Measurements from ENCODE around the gene TNIP2.
A peak's percentile ranks its signal among the peaks of the same experiment; 100 is the strongest.
"Not testable (repeated sequence)": the region's sequence is repeated elsewhere in the genome, so short reads cannot be mapped to it uniquely, and the experiment has no call there.

Gene TNIP2

DNA sequence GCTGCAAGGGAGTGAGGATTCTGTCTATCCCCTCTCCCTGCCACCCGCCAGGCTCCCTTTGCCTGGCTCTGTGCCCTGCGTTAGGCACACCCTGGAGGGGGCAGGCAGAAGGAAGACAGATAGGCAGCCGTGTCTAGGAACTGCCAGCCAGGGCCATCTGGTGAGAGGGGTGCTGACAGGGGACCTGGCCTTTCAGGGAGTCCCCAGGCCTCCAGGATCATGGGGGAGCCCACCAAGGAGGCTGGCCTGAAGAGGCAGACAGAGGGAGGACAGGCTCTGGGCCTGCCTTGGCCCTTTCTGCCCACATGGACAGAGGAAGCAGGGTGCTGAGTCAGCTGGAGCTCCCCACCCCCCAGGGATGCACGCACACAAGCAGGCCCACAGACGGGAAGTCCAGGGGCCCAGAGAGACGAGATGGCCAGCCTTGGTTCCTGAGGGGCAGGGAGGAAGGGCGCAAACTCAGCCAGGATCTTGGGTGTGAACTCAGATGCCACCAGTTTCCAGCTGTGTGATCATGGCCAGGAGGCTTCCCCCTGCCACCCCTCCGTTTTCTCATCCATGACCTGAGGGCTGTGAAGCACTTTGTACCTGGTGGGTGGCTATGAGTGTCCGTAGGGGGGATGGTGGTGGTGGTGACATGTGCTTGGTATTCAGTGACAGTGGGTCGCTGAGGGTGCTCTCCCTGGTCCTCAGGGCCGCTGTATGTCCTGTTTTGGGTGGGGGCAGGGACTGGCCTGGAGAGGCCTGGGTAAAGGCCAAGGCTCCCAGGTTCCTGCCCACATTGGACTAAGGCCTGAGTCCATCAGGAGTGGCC is 38.6 kb upstream of the TNIP2 start:
- FAIRE-seq: peak; percentile 73
- peak; percentile 87 for DNase-seq (ENCODE audit: low spot score)

DNA sequence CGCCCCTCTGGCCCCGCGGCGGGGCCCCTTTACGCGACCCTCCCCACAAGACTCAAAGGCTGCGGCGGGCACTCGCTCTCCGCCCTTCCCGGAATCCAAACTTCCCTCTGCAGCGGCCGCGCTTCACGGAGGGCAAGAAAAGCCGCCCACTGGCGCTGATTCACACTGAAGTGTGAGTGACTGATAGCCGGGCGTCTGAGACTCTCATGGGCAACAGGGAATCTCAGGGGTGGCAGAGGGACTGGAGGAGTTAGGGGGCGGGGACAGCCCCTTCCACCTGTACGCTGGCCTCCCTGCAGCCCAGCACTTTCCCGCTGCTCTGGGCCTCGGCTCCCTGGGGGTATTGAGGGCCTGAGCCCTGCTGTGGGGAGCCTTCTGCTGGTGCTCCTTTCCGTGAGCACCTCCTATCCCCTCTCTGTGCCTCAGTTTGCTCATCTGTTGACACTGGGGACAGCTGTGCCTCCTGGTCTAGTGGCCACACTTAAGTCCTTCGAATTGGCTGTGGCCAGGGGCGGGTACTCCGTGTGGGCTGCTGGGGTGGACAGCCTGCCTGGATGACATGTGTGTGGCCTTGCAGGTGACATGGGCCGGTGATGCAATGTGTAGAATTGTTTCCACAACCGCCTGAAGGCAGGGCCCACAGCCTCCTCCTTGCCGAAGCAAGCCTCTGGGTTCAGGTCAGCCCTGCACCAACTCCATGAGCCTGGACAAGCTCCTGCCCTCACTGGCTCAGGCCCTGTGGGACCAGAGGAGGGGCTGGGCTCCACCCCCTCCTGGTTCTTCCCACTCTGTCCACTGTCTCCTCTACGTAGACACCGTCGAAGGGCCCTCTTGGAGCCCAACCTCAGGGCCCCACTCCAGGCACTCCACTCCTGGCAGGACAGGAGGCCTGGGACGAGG is 37.7 kb upstream of the TNIP2 start:
- DNase-seq (ENCODE audit: low spot score) (peak; percentile 77), FAIRE-seq (peak; percentile 32)

DNA sequence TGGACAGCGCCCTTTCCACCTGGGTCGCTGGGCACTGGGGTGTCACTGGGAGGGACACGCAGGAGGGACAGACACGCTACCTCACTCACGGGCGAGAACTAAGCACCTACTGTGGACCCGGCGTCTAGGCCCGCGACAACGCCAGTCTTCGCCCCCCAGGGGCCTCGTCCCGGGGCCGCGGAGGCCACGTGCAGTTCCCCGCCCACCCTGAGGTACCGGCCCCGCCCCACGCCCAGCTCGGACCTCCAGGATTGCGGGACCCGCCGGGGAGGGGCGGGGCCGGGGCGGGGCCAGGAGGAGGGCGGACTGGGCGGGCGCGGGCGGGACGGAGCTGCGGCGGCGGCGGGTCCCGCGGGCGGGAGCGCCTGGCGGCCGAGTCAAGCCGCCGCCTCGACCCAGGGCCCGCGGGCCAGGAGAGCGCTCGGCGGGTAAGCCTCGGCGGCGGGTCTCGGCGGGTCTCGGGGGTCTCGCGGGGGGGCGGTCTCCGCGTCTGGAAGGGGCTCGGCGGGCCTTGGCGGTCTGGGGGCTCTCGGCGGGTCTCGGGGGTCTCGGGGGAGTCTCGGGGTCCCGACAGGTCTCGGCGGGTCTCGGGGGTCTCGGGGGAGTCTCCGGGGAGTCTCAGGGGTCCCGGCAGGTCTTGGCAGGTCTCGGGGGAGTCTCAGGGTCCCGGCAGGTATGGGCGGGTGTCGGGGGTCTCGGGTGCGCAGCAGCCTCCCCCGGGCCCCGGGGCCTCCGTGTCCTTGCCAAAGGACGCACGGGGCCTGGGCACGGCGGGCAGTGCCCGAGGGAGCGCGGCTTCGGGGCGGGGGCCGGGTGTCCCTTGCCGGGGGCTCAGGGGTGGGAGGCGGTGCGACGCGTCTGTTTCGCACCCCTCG is 36.8 kb upstream of the TNIP2 start, which contains the start of gene SH3BP2:
Gene SH3BP2, plus strand, starts transcription at position 375 of the 875 bp plus-strand sequence. CDS start 27,533 bp downstream, outside the sequence.
- no peak for FAIRE-seq
- peak; percentile 49 for DNase-seq (ENCODE audit: low spot score)

DNA sequence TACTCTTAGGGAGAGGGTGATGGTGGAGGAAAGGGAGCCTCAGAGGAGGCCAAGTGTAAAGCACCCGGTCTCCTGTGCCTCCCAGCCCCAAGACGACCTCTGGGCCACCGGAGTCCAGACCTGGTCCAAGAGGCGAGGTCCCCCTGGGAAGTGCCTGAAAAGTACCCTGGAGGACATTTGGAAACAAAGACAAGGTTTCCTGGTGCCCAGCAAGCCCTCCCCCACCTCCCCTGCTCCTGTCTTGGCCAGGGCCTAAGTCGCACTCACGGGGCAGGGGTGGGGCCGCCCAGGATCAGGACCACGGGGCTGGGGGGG is 36.2 kb upstream of the TNIP2 start:
- FAIRE-seq: no peak

DNA sequence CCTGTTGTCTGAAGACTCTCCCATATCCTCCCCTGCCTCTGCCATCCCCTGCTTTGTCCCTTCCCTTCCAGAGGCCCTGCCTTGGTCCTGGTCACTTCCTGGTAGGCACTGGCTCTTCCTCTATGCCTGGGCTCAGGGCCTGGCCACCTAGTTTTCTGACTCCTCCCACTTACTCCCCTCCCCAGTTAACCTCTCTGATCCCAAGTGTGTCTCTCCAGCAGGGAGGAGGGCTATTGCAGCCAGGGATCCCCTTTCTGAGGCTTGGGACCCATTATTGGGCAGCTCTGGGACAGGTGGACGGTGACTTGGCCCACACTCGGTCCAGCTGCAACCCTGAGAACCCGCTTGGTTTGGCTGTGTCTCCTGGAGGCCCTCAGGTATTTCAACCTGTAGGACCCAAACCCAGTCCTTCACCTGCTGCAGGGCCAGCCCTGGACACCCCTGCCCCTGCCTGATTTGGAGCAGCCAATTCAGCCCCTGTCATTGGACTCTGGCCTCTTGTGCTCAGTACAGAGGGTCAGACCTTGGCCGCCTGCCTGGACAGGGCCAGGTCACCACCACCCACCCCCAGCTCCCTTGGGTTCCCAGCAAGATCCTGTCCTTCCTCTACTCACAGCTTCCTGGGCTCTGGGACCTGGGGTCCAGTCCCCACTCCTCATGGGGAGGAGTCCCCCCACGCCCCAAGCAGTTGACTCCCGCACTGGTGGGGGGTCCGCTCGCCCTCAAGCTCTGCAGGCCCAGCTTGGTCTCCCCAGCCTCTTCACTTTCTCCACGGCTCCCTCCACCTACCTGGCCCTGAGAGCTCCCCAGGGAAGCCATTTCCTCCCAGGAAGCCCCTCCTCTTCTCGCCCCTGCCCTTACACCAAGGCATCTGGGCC is 35.6 kb upstream of the TNIP2 start:
- no peak for FAIRE-seq
- no peak for DNase-seq (ENCODE audit: low spot score)

More for the DNA sequence above, 36.2 kb upstream of the TNIP2 start:
- DNase-seq (ENCODE audit: low spot score): no peak

DNA sequence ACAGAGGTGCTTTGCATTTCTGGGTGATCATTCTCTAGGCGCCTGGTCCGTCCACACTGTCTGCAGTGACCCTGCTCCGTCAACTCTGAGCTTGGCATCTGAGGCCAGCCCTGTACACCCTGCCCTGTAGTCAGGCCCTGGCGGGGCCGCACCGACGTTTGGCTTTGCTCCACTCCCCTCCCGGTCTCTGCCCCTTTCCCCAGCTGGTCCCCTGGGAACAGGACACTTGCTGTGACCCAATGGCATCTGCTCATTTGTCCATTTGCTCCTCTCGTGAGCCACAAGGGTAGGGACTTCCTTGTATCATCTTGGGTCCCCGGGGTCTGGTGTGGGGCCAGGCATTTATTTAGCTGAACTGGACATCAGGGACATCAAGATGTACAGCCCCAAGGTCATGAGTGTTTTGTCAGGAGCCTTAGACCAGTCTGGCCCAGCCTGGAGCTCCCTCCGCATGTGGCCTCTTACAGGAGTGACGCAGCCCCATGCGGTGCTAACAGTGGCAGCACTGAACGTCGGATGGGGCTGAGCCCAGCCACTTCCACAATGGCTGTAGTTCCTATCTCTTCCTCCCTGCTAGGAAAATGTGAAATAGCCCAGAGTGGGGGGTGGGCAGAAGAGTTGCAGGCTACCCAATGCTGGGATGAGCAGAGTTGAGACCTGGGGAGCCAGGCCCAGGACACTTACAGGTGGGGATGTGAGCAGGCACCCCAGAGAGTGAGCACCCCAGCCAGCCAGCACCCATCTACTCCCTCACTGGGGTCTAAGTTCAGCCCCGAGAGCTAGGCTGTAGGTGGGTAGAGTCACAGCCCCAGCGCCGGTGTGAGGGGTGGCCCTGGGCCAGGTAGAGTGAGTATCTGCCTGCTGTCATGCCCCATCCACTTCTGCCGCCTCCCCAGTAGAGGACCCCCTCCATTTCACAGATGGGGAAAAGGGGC is 34.7 kb upstream of the TNIP2 start:
- no peak for FAIRE-seq
- no peak for DNase-seq (ENCODE audit: low spot score)

DNA sequence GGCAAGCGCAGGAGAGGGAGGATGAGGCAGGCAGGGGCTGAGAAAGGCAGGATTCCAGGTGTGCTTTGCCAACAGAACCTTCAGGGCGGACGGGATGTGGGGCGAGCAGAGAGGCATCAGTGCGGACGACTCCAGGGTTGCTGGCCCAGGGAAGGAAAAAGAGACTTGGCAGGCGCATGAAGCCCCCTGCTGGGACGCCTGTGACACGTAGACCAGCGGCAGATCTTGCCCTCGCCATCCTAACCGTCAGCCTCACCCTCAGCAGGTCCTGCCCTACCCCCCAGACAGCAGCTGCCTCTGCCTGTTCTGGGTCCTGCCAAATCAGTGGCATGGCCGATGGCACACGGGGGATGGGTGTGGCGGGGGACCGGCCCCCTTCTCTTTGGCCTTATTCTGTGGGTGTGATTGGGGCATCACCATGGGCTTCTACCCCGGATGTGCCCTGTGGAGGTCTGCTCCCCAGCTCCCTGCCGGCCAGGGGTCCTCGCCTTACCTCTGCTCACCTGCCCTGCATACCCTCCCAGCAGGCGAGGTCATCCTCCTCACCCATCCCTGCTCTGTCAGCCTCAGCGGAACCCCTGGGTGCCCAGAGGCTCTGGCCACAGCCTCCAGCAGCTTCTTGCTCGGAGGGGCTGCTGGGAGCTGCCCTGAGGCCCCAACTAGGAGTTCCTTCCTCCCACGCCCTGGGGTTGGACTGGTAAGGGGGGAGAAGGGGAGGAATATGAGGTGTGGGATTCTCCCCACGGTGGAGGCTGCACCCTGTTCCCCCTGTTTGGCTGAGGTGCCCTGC is 33.9 kb upstream of the TNIP2 start:
- DNase-seq (ENCODE audit: low spot score): no peak
- FAIRE-seq: no peak

DNA sequence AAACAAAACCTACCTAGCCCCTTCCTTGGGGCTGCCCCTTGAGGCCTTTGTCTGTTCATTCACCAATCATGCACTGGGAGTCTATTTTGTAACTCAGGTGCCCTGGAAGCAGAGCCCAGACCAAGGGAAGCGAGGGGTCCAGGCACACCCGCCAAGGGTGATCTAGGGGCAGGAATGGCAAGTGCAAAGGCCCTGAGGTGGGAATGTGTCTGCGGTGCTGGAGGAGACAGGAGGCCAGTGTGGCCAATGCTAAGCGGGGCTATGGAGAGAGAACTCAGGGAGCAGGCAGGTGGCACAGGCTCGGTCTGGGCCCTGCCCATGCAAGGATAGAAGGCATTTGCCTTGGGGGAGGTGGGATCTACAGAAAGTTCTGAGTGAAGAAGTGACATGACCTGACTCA is 33.2 kb upstream of the TNIP2 start:
- FAIRE-seq (no peak), DNase-seq (ENCODE audit: low spot score) (no peak)

DNA sequence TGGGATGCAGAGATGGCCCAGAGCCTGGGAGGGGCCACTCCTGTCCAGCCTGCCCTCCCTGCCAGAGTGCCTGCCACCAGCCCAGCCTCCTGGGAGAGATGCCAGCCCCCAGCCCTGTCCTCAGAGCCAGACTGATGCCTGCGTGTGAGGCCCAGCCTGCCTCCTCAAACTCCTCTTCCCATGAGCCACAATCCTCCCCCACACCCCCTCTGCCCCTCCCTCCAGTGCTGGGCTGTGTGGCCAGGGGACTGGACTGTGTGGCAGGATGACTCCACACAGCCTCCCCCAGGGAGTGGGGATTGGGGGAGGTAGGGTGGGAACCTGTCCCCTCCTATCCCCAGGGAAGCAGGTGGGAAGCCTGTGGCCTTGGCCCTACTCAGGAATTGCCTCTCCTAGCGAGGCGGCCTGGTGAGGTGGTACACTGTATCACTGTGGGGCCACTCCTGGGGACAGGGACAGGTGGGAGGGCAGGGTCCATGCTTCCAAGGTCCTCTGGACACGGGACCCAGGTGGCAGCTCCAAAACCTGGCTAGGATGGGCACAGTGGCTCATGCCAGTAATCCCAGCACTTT is 32.5 kb upstream of the TNIP2 start:
- DNase-seq (ENCODE audit: low spot score): peak; percentile 34
- FAIRE-seq: no peak

DNA sequence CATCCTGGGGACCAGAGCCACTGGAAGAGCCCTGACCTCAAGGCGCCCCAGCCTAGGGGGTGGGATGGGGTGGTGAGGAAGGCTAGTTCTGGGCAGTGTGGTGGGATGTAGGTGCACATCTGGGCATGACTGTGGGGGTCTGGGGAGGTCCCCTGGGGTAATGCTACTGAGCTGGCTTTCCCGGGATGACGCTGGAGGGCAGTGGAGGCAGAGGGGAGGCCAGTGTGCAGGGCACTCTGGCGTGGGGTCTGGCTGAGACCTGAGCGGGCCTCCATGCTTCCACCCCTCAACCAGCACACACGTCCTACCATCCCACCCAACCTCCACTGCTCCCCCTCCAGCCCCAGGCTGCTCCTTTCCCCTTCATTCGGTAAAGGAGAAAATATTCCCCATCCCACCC is 32.0 kb upstream of the TNIP2 start:
- FAIRE-seq: no peak
- no peak for DNase-seq (ENCODE audit: low spot score)

DNA sequence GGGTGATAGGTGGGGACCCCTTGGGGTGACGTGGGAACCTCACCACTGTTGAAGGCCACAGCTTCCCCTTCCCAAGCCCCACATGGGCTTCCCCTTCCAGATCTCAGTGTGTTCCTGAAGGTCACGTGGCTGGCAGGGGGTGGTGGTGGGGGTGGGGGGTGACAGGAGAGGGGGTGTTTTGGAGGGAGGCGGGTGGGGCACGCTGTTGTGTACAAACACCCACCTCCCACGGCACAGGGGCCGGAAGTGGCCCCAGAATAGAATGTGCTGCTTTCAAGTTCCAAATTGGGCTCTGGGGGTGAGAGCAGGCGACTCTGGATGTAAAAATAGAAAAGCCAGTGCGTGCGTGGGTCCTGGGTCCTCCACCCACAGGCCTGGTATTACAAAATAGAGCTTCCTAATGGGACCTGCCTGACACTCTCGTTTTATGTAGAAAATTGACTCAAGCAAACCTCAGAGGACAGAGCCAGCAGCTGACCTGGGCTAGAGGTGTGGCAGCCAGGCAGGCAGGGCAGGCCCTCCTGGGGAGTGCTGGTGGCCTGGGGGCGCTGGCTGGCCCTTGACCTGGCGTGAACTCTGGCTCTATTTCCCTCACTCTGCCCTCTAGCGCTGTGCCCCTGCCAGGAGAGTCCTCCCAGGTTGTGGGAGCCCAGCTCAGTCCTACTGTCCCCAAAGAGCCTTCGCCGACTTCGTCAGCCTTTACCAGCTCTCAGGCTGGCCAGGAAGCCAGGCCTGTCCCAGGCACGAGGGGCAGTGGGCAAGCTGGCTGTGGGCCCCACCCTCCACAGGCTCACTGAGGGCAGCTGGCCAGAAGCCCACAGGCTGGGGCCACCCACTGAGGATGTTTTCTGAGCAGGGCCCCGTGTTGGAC is 31.3 kb upstream of the TNIP2 start:
- no peak for DNase-seq (ENCODE audit: low spot score)
- FAIRE-seq: no peak

DNA sequence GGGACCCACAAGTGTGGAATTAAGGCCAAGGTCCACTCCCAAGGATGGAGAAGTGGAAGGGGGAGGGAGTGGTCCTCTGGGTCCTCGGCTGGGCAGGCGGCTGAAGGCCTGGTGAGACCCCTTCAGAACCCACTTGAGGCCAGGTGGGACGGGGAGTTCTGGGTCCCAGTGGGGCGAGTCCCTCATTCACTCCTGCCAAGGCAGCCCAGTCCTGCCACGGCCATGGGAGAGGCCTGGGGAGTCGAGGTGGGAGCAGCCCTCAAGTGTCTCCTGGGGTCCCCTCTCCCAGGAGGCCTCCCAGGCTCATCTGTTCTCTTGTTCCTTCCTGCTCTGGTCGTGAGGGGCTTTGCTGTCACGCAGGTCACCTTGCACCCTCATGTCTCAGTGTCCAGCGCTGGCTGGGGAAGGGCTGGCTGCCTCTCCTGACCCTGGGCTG is 30.7 kb upstream of the TNIP2 start:
- FAIRE-seq (no peak), DNase-seq (ENCODE audit: low spot score) (no peak)

DNA sequence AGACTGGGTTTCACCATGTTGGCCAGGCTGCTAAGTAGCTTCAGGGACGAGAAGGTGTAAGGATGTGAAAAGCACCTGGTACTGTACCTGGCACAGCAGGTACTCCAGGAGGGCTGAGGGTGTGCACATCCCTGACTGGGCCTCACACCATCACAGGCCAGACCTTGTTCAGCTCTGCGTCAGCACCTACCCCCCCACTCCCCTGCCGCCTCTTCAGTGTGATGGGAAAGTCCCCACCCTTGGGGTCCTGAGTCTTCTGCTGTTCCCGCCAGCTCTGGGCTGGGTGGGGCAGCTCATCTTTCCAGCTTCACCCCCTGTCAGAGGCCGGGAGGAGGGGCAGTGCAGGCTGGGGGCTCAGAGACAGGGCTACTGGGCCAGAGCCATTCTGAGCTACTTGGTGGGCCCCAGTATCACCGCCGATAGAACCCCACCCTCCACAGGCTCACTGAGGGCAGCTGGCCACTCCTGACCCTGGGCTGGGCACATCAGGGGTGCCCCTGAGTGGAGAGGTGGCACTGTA is 30.1 kb upstream of the TNIP2 start:
- FAIRE-seq: no peak
- no peak for DNase-seq (ENCODE audit: low spot score)

DNA sequence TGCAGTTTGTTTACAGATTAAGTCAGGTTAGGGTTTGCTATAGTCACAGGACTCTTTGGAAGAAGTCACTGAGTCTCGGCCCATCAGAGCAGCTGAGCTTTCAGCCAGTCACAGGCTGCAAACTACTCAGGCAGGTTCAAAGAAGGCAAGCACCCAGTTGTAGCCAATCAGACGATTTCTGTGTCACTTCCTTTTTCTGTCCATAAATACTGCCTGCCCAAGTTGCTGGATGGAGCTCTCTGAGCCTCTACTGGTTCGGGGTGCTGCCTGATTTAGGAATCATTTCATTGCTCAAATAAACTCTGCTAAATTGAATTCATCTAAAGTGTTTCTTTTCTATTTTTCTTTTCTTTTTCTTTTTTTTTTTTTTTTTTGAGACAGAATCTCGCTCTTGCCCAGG is 29.5 kb upstream of the TNIP2 start:
- DNase-seq (ENCODE audit: low spot score): no peak

DNA sequence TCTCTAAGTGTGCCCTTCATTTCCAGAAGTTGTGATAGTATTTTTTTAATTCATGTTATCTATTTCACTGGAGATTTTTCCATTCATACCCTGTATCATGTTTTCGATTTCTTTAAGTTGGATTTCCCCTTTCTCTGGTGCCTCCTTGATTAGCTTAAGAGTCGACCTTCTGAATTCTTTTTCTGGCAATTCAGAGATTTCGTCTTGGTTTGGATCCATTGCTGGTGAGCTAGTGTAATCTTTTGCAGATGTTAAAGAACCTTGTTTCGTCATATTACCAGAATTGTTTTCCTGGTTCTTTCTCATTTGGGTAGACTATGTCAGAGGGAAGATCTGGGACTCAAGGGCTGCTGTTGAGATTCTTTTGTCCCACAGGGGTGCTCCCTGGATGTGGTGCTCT is 27.7 kb upstream of the TNIP2 start:
- FAIRE-seq: no peak
- no peak for DNase-seq (ENCODE audit: low spot score)

More for the DNA sequence above, 29.5 kb upstream of the TNIP2 start:
- FAIRE-seq: no peak

DNA sequence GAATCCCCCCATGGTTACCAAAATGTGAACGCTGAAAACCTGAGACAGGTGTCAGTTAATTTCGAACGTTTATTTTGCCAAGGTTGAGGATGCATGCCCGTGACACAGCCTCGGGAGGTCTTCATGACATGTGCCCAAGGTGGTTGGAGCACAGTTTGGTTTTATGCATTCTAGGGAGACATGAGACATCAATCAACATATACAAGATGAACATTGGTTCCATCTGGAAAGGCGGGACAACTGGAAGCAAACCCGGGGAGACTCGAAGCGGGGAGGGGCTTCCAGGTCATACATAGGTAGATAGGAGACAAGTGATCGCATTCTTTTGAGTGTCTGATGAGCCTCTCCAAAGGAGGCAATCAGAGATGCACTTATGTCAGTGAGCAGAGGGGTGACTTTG is 25.8 kb upstream of the TNIP2 start:
- no peak for FAIRE-seq
- DNase-seq (ENCODE audit: low spot score): no peak

DNA sequence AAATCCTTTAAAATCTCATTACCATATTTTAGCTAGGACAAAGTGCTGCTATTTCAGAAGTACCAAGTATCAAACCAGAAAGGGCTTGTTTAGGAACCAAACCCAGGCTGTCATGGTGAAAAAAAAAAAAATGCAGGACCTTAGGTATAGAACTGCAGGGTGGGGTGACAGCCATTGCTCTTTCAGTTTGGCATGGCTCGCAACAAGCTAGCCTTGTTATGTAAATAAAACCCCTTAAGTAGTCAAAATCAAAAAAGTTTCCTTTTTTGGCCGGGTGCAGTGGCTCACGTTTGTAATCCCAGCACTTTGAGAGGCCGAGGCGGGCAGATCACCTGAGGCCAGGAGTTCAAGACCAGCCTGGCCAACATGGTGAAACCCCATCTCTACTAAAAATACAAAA is 24.5 kb upstream of the TNIP2 start:
- DNase-seq (ENCODE audit: low spot score); FAIRE-seq: not testable (repeated sequence)
